Psoas muscle (tissue), 8 donors: ENCODE data around the gene UBAP2. TPM values are rescaled to one million over a fixed set of nuclear protein-coding genes. Genes with fewer than 3 reads are reported as not detected.
A peak's percentile ranks its signal among the peaks of the same experiment; 100 is the strongest.

ENCODE experiments used
- ATAC-seq, 4 donors: fragments of 200-7000 bp; cut with Tn5 transposase; one replicate each; pipeline ENCODE4 v1.9.1; 2020; ENCODE audit warnings: moderate library complexity in 3 of 4, mild to moderate bottlenecking in 2 of 4
- DNase-seq, 2 donors: peaks; one replicate each; pipeline ENCODE4 v3.0.0-alpha.2; 2020
- H3K27ac ChIP-seq: fragments of 200-600 bp; one replicate; pipeline ENCODE4 v1.8.0; 2022
- H3K27me3 ChIP-seq, 3 donors: fragments of 200-600 bp in 1 of 3; one replicate each; pipeline versions ENCODE4 v1.6.1 to v1.8.0; 2013 to 2022; ENCODE audit warnings: low read length in 2 of 3, mild to moderate bottlenecking in 2 of 3, moderate library complexity in 1 of 3; ENCODE audit not compliant: insufficient read depth in 3 of 3
- H3K36me3 ChIP-seq, 2 donors: fragments of 200-600 bp in 1 of 2; one replicate each; pipeline versions ENCODE4 v1.6.1 to v1.8.0; 2013 to 2022; ENCODE audit warnings: low read depth in 1 of 2, mild to moderate bottlenecking in 1 of 2, moderate library complexity in 1 of 2; ENCODE audit not compliant: insufficient read depth in 1 of 2
- H3K4me1 ChIP-seq: fragments of 200-600 bp; one replicate; pipeline ENCODE4 v1.8.0; 2022
- H3K4me3 ChIP-seq: fragments of 200-600 bp; one replicate; pipeline ENCODE4 v1.8.0; 2022; ENCODE audit warnings: mild to moderate bottlenecking
- H3K9me3 ChIP-seq: fragments of 200-600 bp; one replicate; pipeline ENCODE4 v1.8.0; 2022
- CTCF ChIP-seq: fragments of 200-600 bp; IDR thresholded peaks from one replicate; pipeline ENCODE4 v1.8.0; 2022; ENCODE audit warnings: antibody characterized with exemption
- WGBS, 3 donors: extraction: QIAGEN DNeasy Blood & Tissue Kit; methylation state at CpG; one replicate each; pipeline versions ENCODE4 v1.1.6 to v1.1.7; 2013; 5-methylcytosine and 5-hydroxymethylcytosine counted together
- intact Hi-C, 2 donors: fragments of 100-400 bp; cut with DNase I; formaldehyde crosslinking; loops; one replicate each; pipeline versions ENCODE4 v1.11.0 to v1.14.2; 2022
- polyA plus RNA-seq, 3 donors: library from polyadenylated mRNA; stranded (reverse); fragments of 200-250 nt; gene quantifications; one replicate each; pipeline ENCODE4 v1.2.3, GENCODE V29; 2013
- total RNA-seq, 4 donors: library from RNA; stranded (reverse); fragmentation: NEBNext Ultra II Directional in 2 of 4; extraction: Animal tissue kit (Norgen Biotek cat#: 25700) in 2 of 4; gene quantifications; one replicate each; pipeline versions ENCODE4 v1.2.1 to v1.2.4, GENCODE V29; 2021 to 2023
- donor health status: healthy with polysubstance abuse.
- donor health status: DM: no; HTN: no; CAD: no; lungs with moderate emphysema.
- donor health status: Bipolar disorder and iron deficiency.
- donor health status: healthy.
- donor health status: DM: yes; HTN: yes; CAD: no.
- donor health status: DM: no; HTN: no; CAD: no.
- donor health status: DM: no; HTN: no; CAD: no.
- donor health status: DM: yes; HTN: yes; CAD: no.

The UBAP2 gene
- total and polyA plus RNA-seq, 7 donors, result 14.4 to 46.3 (median 31.5) TPM

- peaks cover 10% of the 10 kb centered on the region for H3K4me1 ChIP-seq
Measured at GRCh38 chr9:33923079-33923478, 125.6 kb downstream of the UBAP2 start.

GRCh38 chr9:33921967-33922895 is 126.5 kb downstream of the UBAP2 start:
- intact Hi-C loops, result loop anchor here (5.0 to 10.0 kb wide), 2 partner anchors 150 to 153 kb away; no protein-coding TSS in a partner anchor
- WGBS, 3 donors, result 81 to 86% (median 85%) methylated on average over 14 of the region's 14 CpGs
- ATAC-seq, result peak in 2 of 4 donors; percentile 34 to 47

More at GRCh38 chr9:33923079-33923478, 125.6 kb downstream of the UBAP2 start:
- Histone ChIP-seq H3K27ac (peak overlapping the region; percentile 66), H3K27me3 (no peaks in the 10 kb centered on the region), H3K36me3 (peaks cover 9 to 95% of the 10 kb centered on the region in 2 donors), H3K4me3 (no peak overlapping the region), H3K9me3 (no peaks in the 10 kb centered on the region)
- 86 to 90% (median 90%) methylated on average over 4 of the region's 4 CpGs for WGBS, 3 donors
- no peak for TF ChIP-seq CTCF
- intact Hi-C loops, result loop anchor here (5.0 to 10.0 kb wide), 2 partner anchors 149 to 152 kb away; no protein-coding TSS in a partner anchor
- ATAC-seq (no peak), DNase-seq (no peak)

GRCh38 chr9:33919276-33919897 is 129.3 kb downstream of the UBAP2 start:
- Histone ChIP-seq H3K4me1 (peaks cover 3% of the 10 kb centered on the region), H3K9me3 (no peaks in the 10 kb centered on the region), H3K4me3 (no peak overlapping the region), H3K36me3 (peaks cover 10 to 97% of the 10 kb centered on the region in 2 donors), H3K27ac (no peak overlapping the region), H3K27me3 (no peaks in the 10 kb centered on the region)
- DNase-seq (no peak), ATAC-seq (no peak)
- intact Hi-C loops, result no loop called here
- TF ChIP-seq CTCF, result no peak
- 75 to 89% (median 79%) methylated on average over 6 of the region's 6 CpGs for WGBS, 3 donors

More at GRCh38 chr9:33921967-33922895, 126.5 kb downstream of the UBAP2 start:
- no peak for DNase-seq
- Histone ChIP-seq H3K27ac (no peak overlapping the region), H3K4me3 (no peak overlapping the region), H3K27me3 (no peaks in the 10 kb centered on the region), H3K4me1 (peaks cover 10% of the 10 kb centered on the region), H3K9me3 (no peaks in the 10 kb centered on the region), H3K36me3 (peaks cover 12 to 95% of the 10 kb centered on the region in 2 donors)
- TF ChIP-seq CTCF, result peak; percentile 48

GRCh38 chr9:33917036-33917435 is 131.7 kb downstream of the UBAP2 start:
- Histone ChIP-seq H3K36me3 (peaks cover 5 to 97% of the 10 kb centered on the region in 2 donors), H3K27me3 (no peaks in the 10 kb centered on the region), H3K4me1 (no peaks in the 10 kb centered on the region), H3K9me3 (no peaks in the 10 kb centered on the region), H3K27ac (peak overlapping the region; percentile 23), H3K4me3 (no peak overlapping the region)
- ATAC-seq, result no peak
- TF ChIP-seq CTCF, result no peak
- no peak for DNase-seq
- 90 to 93% (median 93%) methylated on average over 9 of the region's 9 CpGs for WGBS, 3 donors
- intact Hi-C loops, result no loop called here
